Cortex of kidney (tissue), 1 donor: ENCODE measurements around the gene NUP205.

ENCODE experiments used
- DNase-seq: peaks from one replicate; lab custom pipeline; 2025; lab: John Stamatoyannopoulos, UW

The NUP205 gene

GRCh38 chr7:135557455-135558336 is at the start of gene NUP205:
Gene NUP205 (plus strand): TSS chr7:135557917. CDS start chr7:135557945, 28 bp downstream.
- no peak for DNase-seq

DNA sequence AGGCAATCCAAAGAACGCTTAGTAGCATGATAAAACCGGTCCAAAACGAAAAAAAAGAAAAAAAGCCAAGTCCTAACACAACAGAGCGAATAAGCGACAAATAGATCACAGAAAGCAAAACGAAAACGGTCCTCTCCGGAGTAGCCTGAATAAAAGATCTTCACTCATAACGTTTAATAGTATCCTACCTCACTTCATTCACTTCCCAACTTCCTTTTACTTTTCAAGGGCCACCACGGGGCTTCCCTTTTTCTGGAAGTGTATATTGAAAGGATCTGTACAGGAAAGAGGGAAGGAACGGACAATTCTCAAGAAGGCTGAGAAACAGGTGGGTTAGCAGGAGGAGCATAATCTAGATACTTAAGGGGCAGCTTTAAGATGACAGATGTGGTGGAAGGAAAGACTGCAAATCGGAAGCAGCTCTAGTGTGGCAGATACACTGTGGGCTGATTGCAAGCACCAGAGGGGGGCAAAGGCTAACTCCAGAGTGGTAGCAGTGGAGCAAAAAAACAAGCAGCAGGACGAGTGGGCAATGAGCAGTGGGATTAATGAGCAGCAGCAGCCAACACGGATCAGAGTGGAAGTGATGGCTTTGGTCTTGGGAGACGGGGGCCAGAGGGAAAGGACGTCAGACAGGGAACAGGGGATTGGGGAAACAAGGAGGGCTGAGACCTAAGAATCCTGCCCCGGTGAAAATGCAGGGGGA is 48.7 kb upstream of the NUP205 start:
- DNase-seq: no peak

GRCh38 chr7:135509589-135509838 is 48.2 kb upstream of the NUP205 start:
- no peak for DNase-seq

DNA sequence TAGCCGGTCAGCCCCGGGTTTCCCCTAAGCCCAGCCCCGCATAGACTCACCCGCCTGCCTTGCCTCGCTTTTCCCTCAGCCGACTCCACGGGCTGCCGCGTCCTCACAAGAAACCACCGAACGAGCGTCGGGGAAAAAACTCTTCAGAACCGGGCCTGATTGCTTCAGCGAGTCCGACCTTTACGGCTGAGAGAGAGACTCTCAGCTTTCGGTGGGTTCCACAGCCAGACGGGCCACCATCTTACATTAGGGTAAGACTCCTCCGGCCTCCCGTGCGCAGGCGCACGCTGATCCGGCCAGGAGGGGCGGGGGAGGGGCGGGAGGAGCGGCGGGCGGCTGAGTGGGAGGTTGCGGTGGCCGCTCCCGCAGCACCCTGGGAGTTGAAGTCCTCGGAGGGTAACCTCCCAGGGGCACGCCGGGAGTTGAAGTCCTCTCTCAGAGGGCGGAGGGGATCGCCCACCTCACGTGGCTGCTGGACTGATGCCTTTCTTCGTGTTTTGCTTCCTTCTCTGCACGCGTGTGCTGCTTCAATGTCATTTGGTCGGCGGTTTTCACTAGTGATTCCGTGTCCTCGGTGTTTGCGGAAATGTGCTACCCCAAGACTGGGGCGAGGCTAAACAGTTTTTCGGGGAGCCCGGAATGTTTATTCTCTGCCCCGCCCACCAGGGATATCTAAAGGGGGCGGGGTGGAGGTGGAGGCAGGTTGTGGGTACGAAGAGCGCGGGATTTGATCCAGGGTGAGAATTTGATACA is 47.7 kb upstream of the NUP205 start, which contains the start of gene CNOT4:
CNOT4 (minus strand) TSS at position 264 of the 753 bp plus-strand sequence. CDS start 71,771 bp downstream, outside the sequence.
- DNase-seq: peak; percentile 30

DNA sequence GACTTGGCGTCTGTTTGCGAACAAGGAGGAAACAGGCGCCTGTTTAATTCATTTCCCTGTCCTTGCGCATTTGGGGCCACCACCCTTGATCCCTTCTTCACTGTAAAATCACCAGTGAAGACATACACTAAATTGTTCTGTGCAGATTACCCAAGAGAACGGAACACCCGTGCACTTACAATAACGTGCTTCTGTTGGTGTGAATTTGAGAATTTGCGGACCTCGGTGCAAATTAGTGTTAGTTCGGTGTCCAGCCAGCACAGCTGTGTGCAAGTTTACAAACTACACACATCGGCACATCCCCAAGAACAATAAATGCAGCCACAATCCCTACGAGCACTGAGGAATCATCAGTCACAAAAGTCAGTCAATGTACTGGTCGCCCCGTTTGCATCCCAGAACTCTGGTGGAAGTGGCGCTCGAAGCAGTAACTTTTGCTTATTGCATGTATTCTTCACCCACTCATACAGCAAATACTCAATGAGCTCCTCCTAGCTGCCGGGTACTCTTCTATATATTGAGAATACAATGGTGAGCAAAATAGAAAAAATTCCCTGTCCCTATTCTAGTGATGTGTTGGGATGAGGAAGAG is 47.0 kb upstream of the NUP205 start:
- DNase-seq: no peak

DNA sequence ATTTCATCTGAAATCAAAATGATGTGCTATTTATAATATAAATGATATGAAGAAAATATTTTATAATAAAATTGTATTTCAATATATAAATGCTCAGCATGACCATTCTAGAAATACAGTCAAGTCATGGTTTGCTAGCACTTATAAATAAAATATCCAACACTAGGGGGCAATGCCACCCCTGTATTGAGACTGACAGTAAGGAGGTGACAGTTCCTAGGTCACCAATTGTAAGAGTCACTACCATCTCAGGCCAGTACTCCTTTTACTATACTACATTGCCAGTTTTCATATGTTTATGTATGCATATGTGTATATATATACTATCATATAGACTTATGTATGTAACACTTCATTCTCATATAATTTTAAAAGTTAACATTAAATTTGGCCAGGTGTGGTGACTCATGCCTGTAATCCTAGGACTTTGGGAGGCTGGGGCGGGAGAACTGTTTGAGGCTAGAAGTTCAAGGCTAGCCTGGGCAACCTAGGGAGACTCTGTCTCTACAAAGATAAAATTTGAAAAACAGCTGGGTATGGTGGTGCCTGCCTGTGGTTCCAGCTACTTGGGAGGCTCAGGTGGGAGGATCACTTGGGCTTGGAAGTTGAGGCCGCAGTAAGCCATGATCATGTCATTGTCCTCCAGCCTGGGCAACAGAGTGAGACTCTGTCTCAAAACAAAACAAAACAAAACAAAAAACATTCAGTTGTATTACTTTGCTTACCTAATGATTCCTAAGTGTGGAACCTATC is 45.4 kb upstream of the NUP205 start:
- no peak for DNase-seq

DNA sequence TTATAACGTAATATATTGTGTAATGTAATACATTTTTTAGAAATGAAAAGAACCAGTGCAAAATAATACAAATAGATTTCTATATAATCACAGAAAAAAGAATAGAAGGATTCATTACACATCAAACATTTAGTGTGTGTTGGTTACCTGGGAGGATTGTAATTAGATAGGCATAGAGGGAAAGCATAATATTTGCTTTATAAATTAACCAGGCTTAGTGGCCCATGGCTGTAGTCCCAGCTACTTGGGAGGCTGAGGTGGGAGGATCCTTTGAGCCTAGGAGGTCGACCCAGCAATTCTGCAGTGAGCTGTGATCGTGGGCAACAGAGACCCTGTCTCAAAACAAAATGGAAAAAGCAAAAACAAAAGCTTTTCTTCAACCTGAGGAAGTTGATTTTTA is 42.9 kb upstream of the NUP205 start:
- DNase-seq: no peak

DNA sequence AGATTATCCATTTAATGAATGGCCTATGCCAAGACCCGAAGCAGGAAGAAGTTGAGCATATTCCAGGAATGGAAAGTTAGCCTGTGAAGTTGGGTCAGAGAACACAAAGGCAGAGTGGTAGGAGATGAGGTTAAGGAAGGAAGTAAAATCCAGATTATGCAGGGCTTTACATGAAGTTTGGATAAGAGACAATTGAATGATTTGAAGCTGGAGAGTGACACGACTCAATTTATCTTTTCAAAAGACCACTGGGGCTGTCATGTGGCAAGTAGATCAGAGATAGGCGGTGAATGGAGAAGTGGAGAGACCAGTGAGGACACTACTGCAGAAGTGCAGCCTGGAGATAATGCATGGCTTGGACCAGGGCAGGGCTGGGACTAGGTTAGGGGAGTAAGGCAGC is 40.7 kb upstream of the NUP205 start:
- no peak for DNase-seq

DNA sequence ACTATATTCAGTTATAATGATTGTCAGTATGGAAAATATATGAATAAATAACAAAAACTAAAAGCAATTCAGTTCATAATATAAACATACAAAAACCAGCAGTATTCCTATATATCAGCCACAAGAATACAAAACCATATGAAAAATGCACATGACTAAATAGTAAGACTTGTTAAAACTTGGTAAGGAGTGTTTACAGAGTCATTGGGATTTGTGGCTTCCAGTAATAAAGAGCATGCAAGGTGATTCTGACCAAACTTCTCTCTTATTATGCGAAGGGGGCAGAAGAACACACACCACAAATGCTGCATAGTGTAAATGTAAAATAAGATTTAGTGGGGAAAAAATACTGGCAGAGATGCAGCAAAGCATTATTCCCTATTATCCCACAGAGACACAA is 39.0 kb upstream of the NUP205 start:
- no peak for DNase-seq

DNA sequence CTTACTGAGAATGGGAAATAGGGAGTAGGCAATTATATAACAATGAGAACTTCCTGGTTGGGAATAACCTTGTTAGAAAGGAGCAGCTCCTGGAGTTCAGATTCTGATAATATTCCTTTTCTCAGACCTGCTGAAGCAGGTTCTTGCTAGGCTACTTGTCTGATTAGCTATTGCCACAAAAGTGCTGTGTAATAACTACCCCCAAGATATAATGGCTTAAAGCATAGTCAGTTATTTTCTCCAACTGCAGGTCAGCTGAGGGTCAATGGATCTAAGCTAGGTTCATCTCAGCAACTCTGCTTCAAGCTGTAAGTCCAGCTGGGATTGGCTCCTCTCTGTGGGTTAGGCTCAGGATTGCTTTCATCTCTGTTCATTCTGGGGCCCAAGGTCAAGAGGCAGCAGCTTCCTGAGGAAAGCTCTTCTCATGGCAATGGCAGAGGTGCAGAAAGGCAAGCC is 38.5 kb upstream of the NUP205 start:
- no peak for DNase-seq

DNA sequence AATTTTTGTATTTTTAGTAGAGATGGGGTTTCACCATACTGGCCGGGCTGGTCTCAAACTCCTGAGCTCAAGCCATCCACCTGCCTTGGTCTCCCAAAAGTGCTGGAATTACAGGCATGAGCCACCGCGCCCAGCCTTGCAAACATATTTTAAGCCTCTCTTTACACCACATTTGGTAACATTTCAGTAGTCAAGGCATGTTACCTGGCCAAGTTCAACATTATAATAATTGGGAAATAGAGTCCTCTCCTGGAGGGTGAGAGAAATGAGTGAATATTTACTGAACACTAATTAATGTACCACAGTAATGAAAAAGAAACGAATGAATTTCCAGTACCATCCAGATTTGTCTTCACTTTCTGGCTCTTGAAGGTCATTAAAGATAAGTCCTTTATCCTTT is 37.8 kb upstream of the NUP205 start:
- no peak for DNase-seq

DNA sequence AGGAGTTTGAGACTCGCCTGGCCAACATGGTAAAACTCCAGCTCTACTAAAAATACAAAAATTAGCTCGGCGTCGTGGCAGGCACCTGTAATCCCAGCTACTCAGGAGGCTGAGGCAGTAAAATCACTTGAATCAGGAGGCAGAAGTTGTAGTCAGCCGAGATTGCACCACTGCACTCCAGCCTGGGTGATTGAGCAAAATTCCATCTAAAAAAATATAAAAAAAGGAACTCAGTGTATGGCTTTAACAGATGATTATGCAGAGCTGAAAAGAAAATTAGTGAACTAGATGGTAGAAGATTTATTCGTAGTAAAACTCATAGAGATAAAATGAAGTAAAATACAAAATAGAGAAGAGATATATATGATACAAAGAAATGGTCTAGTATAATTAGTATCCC is 35.2 kb upstream of the NUP205 start:
- DNase-seq: no peak

DNA sequence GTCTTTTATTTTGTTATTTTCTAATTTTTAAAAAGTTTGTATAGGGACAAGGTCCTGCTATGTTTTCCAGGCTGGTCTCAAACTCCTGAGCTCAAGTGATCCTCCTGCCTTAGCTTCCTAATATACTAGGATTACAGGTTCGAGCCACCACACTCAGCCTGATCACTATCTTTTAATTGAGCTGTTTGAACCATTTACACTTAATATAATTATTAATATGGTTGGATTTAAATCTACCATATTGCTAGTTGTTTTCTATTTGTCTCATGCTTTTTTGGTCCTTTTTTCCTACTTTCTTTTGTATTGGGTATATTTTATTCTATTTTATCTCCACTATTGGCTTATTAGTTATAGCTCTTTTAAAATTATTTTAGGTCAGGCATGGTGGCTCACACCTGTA is 34.6 kb upstream of the NUP205 start:
- no peak for DNase-seq

DNA sequence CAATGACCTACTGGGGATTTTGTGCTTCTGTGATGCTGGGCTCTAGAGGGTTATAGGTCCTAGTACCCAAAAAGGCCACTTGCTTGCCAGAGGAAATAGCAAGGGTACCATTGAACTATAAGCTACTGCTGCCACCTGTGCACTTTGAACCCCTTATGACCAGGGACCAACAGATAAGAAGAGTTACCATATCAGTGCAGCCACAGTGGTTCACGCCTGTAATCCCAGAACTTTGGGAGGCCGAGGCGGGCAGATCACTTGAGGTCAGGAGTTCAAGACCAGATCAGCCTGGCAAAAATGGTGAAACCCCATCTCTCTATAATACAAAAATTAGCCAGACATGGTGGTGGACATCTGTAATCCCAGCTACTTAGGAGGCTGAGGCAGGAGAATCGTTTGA is 32.3 kb upstream of the NUP205 start:
- no peak for DNase-seq

- no peak for DNase-seq
These were observed 30.7 kb upstream of the NUP205 start for GRCh38 chr7:135527025-135527424.

DNA sequence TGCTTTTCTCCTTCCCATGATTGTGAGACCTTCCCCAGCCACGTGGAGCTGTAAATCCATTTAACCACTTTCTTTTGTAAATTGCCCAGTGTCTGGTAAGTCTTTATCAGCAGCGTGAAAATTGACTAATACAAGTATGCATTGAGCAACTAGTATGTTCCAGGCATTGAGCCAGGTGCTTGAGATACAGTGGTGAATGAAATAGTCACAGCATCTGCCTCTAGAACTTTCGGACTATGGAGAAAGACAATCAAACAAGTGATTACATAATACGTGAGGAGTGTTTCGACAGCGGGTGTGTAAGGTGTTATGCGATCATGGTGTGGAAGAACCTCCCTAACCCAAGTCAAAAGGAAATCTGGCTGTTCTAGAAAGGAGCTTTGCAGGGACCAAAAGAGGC is 21.6 kb upstream of the NUP205 start:
- no peak for DNase-seq

DNA sequence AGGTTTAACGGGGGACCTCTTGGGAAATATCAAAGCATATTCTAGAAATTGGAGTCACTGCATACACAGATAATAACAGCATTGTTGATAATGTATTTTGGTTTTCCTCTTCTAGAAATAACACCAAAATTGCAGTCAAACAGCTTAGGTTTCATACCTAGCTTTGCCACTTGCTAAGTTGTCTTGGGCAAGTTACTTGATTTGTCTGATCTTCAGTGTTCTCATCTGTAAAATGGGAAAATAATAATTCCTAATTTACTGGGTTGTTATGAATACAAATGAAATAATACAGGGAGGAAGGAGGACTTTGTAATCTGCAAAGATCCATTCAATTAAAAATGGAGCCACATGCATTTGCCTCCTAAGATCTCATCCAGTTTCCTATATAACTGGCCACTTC is 20.3 kb upstream of the NUP205 start:
- DNase-seq: no peak

GRCh38 chr7:135537905-135538304 is 19.8 kb upstream of the NUP205 start:
- no peak for DNase-seq

- DNase-seq: no peak
These were observed 19.3 kb upstream of the NUP205 start for GRCh38 chr7:135538376-135538775.

DNA sequence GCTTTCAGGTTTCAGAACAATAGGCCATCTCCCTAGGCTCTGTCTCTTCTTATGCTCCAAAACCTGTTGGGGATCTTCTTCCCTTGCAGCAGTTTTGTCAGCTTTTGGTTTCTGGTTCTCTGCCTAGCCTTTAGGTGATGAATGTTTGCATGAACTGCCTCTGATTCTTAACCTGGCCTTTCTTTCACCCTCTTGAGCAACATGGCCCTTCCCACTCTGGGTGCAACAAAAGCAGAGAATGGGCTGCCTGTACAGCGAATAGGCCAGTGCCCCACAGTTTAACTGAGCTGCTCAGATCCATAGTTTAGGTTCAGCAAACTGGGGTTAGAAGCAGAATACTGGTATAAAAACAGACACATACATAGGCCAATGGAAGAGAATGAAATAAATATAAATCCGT is 18.1 kb upstream of the NUP205 start:
- no peak for DNase-seq

DNA sequence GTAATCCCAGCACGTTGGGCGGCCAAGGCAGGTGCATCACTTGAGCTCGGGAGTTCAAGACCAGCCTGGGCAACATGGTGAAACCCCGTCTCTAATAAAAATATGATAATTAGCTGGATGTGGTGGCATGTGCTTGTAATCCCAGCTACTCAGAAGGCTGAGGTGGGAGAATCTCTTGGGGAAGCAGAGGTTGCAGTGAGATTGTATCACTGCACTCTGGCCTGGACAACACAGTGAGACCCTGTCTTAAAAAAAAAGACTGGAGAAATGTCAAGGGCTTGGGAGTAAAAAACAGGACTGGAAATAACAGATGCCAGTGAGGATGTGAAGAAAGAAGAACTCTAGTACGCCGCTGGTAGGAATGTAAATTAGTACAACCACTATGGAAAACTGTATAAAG is 16.7 kb upstream of the NUP205 start:
- DNase-seq: no peak

GRCh38 chr7:135550196-135550595 is 7.5 kb upstream of the NUP205 start:
- no peak for DNase-seq
